Hematopoietic multipotent progenitor cell treated with erythropoietin and hydrocortisone succinate and interleukin-3 and kit ligand, for 17 days (in vitro differentiated cells): ENCODE measurements around the gene GHRL.

Source experiments
- DNase-seq: peaks from one replicate; pipeline ENCODE4 v3.0.0-alpha.2; 2015; ENCODE audit warnings: low spot score

Gene GHRL

DNA sequence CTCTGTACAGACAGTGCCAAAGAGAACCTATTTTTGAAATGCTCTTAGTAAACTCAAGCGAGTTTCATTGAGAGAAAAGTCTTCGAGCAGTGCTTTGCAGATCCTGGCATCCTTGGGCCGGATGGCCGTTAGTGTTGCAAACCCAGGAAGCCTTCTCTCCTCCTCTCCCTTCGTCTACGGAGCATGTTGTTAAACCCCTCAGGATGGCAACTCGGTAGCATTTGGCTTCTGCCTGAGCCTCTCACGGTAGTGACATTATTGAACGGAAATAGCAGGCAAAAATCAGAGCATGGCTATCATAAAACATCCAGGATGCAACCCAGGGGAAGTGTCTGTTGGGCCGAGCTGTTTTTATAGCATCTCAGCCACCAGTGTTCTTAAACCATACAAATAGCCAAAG is 34.8 kb upstream of the GHRL start:
- DNase-seq: no peak

DNA sequence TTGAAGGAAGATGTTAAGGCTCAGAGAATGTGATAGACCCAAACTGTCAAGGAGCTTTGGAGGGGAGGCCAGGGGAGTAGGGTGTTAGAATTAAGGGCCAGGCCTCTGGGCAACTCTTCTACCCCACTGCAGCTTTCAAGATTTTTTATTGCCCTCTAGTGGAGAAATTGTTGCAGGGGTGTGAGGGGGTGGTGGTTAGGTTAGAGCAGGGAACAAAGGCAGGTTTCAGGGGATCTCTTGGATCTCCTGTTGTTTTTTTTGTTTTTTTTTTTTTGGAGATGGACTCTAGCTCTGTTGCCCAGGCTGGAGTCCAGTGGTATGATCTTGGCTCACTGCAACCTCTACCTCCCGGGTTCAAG is 29.6 kb upstream of the GHRL start:
- peak; percentile 13 for DNase-seq

DNA sequence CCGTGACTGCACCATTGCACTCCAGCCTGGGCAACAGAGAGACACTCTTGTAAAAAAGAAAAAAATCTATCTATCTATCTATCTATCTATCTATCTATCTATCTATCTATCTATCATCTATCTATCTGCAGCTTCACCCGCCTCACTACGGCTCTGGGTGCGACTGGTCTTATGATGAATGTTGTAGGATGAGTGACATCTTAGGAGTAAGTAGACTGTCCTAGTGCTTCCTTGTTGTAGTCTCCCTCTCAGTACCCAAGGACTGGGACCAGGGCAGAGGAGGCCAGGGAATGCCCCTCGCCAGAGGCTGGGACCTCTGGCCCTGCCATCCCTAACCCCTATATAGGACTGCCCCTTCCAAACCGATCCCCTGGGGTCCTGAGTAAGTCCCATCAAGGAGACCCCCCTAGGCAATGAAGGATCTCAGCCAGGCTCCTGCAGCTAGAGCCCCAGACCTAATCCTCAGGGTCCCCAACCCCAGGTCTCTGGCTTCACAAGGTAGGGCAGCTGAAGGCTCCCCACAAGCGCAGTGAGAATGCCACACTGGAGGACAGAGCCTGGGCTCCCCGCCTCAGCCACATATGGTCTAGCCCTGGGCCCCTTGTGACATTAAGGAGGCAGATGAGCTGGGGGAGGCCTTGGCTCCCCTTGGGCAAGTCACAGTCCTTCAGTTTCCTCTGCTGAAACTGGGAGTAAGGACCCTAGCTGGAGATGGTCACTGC is 29.0 kb upstream of the GHRL start:
- no peak for DNase-seq

DNA sequence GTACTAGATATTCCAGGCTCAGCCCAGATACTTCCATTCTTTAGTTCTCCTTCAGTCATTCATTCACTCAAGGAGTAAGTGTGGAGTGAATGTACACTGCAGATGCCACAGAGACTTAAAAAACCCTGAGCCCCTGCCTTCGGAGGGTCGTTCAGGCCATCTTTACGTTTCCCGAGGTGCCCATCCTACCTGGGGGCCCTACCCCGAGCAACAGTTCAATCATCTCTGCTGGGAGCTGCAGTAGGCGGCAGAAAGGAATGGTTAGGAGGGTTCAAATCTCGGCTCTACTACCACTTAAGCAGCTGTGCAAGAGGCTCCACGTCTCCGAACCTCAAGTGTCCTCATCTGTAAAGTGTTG is 27.6 kb upstream of the GHRL start:
- DNase-seq: no peak

DNA sequence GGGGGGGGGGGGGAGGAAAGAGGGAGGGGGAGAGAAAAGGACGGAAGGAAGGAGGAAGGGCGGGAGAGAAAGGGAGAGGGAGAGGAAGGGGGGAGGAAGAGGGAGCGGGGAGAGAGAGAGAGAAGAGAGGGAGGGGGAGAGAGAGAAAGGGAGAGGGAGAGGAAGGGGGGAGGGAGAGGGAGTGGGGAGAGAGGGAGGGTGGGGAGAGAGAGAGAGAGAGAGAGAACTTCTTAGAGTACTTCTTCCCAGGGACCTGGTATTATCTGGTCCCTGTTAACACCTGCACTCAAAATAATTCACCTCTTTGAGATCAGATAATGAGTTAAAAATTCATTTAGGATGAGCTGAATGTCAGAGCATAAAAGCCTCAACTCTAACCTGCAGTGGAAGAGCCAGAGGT is 27.1 kb upstream of the GHRL start:
- no peak for DNase-seq

DNA sequence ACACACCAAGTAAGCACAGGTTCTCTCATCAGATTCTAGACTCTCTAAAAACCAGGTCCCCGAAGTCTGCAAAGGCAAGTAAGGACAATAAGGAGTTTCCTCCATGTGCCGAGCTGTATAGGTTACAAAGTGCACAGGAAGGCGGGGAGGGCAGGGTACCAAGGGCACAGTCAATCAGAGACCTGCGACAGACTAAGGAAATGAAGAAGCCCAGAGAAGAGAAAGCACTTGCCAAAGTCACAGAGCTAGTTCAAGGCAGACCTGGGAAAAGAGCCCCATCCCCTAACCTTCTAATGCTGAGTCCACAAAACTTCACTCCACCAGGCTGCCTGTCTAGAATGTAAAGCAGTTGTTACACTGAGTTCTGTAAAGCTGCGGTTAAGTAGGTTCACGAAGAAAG is 26.5 kb upstream of the GHRL start:
- DNase-seq: no peak

DNA sequence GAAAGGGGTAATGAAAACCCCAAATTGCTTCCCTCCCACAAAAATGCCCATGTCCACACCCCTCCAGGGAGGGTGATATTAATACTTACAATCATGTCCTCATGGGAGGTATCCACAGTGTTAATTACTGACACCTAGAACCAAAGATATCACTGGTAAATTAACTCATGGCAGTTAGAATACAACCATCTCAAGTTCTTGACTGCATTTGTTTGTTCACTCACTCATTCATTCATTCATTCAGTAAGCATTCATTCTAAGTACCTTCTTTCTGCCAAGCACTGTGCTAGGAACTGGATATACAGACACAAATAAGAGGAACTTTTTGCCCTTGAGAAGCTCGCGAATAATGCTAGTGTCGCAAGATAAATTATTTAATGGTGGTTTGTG is 25.2 kb upstream of the GHRL start:
- no peak for DNase-seq

DNA sequence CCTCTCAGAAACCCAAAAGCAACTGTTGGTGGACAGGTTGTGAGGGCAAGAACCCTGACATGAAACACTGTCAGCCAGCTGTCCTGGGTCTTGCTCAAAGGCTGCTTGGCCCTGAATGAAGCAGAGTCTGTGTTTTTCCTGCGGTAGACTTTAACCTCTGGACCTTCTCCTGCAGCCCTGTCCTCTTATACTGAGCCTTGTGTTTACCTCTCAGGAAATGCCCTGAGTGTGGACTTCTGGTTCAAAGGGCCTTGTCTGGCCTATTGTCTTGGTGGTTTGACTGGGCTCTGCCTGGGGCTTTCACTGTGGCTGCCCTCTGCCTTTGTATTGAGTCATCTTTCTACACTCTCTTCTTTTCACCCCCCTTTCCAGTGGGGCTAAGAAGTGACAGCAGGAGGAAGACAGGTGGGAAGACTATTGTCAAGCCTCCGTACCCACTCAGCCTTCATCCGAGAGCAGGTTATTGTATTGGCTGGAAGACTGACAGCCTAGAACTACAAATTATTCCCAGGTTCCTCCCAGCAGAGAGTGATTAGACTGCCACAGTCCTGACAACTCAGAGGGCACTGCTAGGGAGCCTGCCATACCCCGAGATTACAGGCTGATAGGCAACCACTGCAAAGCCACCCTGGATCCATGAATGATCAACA is 24.7 kb upstream of the GHRL start:
- no peak for DNase-seq

DNA sequence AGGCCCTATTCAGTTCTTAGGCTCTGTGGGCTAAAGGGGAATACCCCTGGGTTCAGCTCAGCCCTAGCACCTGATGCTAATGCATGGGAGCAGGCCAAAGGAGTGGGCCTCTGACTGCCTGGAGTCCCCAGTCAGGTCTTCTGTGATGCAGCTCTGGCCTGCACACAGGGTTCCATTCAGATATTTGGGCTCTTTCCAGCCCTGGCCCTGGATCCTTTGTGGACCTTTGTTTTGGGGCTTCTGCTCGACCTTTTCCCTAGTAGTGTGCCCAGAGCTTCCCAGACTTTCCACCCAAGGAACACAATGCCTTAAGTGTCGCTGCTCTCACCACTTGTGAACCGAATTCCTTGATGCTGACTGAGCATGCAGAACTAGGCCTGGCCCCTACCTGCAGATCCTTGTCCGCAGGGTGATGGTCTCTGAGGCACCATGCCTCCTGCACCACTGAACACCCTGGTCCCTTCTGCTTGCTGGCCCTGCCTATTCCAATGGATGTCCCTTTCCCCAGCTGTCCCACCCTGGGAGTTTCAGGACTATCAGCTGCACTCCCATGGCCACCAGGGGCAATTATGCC is 23.1 kb upstream of the GHRL start:
- no peak for DNase-seq

DNA sequence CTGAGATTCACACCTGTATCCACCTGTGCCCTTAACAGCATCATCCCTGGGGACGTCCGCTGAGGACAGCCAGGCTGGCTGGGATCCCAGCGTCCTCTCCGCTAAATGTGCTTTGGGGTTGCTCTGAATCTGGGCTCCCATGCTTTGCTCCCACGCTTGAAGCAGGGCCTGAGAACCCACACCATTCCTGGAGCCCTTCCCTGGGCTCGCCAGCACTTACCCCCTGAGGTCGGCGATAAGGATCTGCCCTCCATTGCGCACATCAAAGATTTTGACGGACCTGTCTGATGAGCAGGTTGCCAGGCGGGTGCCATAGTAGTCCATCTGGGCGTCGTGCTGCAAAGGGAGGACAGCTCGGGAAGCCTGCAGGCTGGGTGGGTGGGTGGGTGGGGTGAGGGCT is 22.4 kb upstream of the GHRL start:
- no peak for DNase-seq

DNA sequence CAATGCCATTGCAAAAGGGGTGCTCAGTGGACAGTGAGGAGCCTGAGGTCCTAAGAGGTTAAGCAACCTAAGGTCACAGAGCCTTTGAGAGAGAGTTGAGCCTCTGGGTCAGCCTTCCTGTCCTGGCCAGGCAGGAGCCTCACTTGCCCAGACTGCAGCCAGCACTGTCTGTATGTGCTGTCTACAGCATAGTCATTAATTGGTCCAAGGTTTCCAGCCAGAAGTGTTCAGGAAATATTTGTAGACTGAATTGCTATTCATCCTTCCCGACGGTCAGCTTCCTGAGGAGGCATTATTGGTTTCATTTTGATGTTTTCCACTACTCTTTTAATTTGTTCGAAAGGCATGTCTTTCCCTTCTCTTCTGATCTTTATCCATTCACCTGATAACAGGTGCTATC is 20.1 kb upstream of the GHRL start:
- DNase-seq: no peak

DNA sequence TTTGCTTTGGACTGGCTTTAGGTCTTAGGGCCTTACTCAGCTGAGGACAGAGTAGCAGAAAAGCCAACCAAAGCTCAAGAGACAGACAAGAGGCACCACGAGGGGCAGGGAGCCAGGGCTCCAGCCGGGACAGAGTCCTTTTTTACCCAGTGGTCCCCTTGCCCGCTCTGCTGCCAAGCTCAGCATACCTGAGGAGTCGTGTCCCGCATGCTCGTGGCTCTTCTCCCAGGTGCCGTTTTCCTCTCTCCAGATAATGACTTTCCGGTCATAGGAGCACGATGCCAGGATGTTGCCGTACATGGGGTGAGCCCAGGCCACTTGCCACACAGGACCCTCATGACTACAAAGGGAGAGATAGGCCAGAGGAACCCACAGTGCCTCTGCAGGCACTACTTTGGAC is 19.6 kb upstream of the GHRL start:
- DNase-seq: no peak

DNA sequence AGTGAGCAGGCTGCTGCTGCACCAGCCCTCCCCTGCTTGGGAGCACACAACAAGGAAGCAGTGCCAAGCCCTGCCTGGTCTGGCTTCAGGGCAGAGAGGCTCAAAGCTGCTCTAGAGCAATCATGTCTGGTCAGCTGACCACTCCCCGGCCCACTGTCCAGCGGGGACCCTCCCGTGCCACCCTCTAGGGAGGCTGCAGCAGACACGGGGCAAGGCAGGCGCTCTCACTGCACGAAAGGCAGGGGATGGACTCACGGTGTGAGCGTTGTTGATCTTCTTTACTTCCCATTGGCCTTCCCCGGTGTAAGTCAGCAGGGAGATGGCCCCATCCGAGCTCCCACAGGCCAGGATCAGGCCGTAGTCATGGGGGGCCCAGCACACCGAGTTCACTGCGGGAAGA is 19.0 kb upstream of the GHRL start:
- no peak for DNase-seq

DNA sequence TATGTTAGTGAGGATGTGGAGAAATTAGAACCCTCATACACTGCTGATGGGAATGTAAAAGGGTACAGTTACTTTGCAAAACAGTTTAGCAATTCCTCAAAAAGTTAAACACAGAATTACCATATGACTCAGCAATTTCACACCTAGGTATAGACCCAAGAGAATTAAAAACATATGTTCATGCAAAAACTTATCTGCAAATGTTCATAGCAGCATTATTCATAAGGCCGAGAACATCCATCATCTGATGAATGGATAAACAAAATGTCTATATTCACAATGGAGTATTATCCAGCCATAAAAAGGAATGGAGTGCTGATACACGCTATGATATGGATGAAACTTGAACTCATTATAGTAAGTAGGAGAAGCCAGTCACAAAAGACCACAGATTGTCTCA is 17.8 kb upstream of the GHRL start:
- no peak for DNase-seq

DNA sequence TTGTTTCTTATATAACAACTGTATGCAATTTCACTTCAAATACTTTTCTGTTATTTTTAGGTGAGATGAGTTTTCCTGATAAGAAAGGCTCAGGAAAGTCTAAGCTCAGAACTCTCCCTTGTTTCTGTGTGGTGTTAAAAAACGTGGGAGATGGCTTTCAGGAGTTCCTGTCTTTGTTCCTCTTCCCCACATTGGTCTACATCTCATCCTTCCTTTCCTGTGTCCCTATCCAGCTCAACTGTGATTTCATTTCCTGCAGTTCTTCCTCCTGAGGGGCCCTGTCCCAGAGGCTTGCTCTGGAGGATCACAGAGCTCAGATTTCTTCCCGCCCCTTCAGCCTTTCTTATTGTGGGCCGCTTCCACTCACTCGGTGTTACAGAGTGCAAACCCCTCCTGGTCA is 17.0 kb upstream of the GHRL start:
- DNase-seq: no peak

DNA sequence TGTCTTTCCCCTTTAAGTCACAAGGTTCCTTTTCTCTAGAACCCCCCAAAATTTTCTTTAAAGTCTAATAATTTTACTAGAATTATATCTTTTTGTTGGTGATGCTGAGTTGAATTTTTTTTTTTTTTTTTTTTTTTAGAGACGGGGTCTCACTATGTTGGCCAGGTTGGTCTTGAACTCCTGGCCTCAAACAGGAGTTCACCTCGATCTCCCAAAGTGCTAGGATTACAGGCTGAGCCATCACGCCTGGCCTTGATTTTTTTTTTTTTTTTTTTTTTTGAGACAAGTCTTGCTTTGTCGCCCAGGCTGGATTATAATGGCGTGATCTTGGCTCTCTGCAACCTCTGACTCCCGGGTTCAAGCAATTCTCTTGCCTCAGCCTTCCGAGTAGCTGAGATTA is 15.9 kb upstream of the GHRL start:
- DNase-seq: no peak

DNA sequence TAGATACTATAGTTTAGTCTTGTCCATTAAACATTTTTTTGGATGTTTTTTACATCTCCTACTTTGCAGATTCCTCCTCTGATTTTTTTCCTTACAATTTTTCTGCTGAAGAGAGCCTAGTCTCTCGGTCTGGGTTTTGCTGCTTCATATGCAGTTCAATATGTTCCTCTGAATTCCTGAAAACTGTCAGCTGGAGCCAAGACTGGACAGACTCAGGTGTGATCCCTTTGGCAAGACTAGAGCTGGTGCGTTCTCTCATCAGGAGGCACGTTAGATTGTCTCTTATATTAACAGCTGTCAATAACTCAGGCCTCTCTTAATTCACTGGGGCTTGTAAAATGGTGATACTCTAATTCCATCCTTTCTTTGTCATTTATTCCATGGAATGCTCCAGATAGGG is 13.4 kb upstream of the GHRL start:
- DNase-seq: no peak

DNA sequence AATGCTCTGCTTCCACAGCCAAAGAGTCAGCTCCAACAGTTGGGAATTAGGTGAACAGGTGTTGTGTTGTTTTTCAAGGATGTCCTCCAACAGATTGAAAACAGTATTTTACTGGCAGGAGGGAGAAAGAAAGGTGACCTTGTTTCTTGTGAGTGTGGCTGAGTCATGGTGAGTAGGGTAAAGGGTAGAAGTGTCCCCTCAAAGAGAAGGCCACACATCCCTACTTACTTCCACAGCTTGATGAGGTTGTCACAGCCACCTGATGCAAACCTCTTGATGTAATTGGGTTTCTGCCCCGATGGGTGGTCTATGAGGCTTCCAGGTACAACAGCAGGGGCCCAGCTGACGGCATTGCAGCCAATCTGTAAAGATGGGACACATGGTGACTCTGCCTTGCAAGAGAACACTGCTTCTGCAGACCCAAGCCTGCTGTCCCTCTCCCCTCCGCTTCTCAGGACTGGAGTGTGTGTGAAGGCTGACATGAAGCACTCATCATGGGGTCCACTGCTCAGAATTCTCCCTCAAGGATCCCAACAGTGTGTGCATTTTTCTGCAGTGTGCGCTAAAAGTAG is 12.7 kb upstream of the GHRL start:
- DNase-seq: no peak

DNA sequence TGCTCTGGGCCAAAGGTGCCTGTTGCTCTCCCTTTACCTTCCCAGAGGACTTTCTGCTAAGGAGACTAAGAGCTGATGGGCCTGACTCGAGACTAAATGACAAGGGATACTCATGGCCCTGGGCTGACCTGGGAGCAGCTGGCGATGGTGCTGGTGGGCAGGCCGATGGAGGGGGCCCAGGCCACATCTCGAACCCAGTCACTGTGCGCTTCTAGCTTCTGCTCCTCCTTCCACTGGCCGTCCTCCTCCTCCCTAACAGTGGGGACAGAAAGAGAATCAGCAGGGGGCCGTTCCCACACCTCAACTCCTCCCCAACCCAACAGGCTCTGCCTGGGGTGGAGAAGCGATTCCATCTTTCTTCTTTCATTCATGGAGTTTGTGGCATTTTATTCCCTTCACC is 12.2 kb upstream of the GHRL start:
- no peak for DNase-seq

DNA sequence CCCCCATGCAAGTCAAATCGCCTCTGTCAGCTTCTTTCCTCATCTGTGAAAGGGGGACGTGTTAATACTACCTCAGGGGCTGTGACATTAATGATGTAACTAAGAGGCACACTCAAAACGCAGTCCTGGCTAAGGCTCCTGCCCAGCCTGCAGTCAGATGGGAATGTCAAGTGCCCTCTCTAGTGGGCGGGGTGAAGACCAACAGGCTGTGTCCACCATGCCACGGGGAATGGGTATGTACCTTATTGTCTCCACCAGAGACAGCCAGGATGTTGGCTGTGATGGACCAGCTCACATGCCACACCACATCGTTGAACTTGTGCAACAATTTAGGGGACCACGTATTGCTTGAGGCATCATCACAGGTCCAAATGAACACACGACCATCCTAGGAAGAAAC is 11.0 kb upstream of the GHRL start:
- no peak for DNase-seq

DNA sequence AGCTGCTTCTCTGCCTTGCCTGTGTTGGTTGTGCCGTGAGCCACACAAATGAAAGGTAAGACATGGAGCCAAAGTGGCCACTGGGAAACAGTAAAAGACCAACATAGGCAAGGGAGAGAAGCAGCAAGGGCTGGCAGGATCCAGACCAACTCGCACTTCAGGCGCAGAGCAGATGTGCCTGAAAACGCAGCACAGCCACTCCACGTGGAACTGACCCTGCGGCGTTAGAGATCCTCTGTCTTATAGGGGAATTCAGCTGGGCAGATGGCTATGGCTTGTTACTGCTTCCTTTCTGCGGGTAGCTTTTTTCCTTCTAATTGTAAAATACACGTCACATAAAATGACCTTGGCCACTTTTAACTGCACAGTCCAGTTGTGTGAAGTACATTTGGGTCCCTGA is 10.4 kb upstream of the GHRL start:
- no peak for DNase-seq

DNA sequence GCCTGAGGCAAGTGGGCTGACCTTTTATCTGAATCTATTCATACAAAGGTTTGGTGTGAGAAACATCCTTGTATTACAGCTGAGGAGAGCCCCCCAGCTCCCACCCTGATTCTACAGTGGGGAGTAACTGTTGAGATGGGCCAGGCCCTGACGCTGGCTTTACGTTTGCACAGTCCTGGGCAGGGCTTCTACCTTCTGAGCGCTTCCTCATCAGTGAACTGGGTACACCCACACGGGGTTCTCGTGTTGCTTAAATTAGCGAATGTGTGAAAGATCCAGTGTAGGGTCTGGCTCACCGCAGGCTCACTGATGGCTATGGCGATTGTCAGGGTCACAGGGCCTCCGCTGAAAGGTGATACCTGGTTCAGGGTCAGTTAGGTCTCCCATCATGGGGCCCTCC is 7.3 kb upstream of the GHRL start:
- DNase-seq: no peak

DNA sequence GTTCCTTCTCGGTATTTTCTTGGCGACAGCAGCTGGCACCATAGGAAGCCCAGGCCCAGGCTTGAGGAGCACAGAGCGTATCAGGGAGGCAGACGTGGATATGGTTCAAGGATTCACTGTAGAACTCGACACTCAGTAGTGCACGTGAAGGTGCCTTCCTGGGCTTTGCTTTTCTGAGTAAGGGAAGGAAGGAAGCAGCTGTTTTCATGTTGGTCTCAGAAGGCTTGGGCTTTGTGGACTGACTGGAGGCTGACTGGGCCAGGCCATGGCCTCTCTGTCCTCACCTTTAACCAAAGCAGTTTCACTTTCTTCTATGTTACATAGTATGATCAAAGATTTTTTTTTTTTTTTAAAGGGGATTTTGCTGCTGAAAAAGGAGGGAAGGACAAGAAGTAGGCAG is 6.9 kb upstream of the GHRL start:
- no peak for DNase-seq

DNA sequence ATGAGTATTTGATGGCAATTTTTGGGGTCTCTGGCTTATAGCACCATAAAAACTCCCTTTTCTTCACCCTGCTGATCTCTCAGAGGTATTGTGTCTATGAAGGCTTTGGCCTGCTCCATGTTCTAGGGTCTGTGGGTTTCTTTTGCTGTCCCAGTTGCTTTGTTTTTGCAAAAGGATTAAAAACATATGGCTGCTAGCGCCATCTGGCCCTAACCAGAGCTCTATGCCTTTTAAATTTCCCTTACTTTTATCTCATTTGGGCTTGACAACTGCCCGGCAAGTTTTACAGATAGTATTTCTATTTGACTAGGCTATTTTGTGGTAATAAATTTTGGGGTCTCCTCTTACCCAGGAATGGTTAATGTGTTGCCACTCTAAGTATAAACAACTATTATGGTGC is 6.4 kb upstream of the GHRL start:
- DNase-seq: no peak
